OCI-LY1 (cell line): ENCODE measurements around the gene HERPUD1.

Experiments used
- CTCF ChIP-seq: fragments of 200-600 bp; sonication (generic), shearing (Covaris generic); IDR thresholded peaks from 2 replicates; pipeline ENCODE4 v1.5.1; 2017; ENCODE audit warnings: mild to moderate bottlenecking, antibody characterized with exemption, low read length, moderate library complexity, mixed read lengths
- EZH2 ChIP-seq: fragments of 200-600 bp; sonication (generic), shearing (Covaris generic); IDR thresholded peaks from 2 replicates; pipeline ENCODE4 v1.8.0; 2017; ENCODE audit warnings: borderline replicate concordance, mixed run types, mild to moderate bottlenecking, antibody characterized with exemption, low read length, moderate library complexity, mixed read lengths

GRCh38 chr16:56969769-56970168 is 37.8 kb downstream of the HERPUD1 start:
- TF ChIP-seq CTCF = no peak
- no peak for TF ChIP-seq EZH2
